Panc1 (cell line): ENCODE measurements around the gene ZNRF3. TPM values are rescaled to one million over a fixed set of nuclear protein-coding genes. Genes with fewer than 3 reads are reported as not detected.

Source experiments
- ATAC-seq: fragments of 200-7000 bp; cut with Tn5 transposase; 2 replicates; pipeline ENCODE4 v1.9.1; 2020; ENCODE audit warnings: mild to moderate bottlenecking, moderate library complexity
- BruUV-seq: library from RNA; stranded (reverse); fragments of 400-500 nt; replicated peaks from 2 replicates; lab custom pipeline; 2021; lab: Mats Ljungman, UMichigan
- CTCF ChIA-PET: fragments of 300-600 bp; sonication (Branson Sonifier 250); formaldehyde crosslinking; loops from one replicate; lab custom pipeline; 2022; ENCODE audit warnings: antibody characterized with exemption; lab: Charles Lee
- POLR2A ChIA-PET: fragments of 300-600 bp; sonication (Branson Sonifier 250); formaldehyde crosslinking; loops from one replicate; lab custom pipeline; 2022; ENCODE audit warnings: antibody characterized with exemption; lab: Charles Lee
- DNase-seq: peaks from one replicate; pipeline ENCODE4 v3.0.0-alpha.2; 2010; ENCODE audit warnings: low read depth, low spot score
- H3K27ac ChIP-seq: 2 replicates; pipeline ENCODE4 v1.5.1; 2011; ENCODE audit warnings: mild to moderate bottlenecking, low read length, inconsistent platforms
- H3K27me3 ChIP-seq: fragments of 200-500 bp; sonication (Bioruptor generic); 2 replicates; pipeline ENCODE4 v1.6.0; 2014; ENCODE audit warnings: low read length, inconsistent platforms; ENCODE audit not compliant: control insufficient read depth, insufficient read depth
- H3K36me3 ChIP-seq: fragments of 200-500 bp; sonication (Bioruptor generic); 2 replicates; pipeline ENCODE4 v1.5.1; 2014; ENCODE audit warnings: inconsistent platforms, mild to moderate bottlenecking, low read length, moderate library complexity; ENCODE audit not compliant: control insufficient read depth, insufficient read depth
- H3K4me1 ChIP-seq: 2 replicates; pipeline ENCODE4 v1.5.1; 2011; ENCODE audit warnings: inconsistent platforms, mild to moderate bottlenecking, low read length, moderate library complexity; ENCODE audit not compliant: control insufficient read depth, insufficient read depth
- H3K4me3 ChIP-seq, 2 experiments: 2 replicates each; pipeline ENCODE4 v1.5.1; 2011 to 2012; ENCODE audit warnings: low read depth in 2 of 2, low read length in 2 of 2, mild to moderate bottlenecking in 2 of 2, inconsistent platforms in 1 of 2, moderate library complexity in 1 of 2
- H3K9me3 ChIP-seq: fragments of 200-500 bp; sonication (Bioruptor generic); 2 replicates; pipeline ENCODE4 v1.5.1; 2014; ENCODE audit warnings: low read depth, mild to moderate bottlenecking, inconsistent platforms, low read length, moderate library complexity; ENCODE audit not compliant: control insufficient read depth, insufficient read depth
- CTCF ChIP-seq: fragments of 450-650 bp; IDR thresholded peaks from 2 replicates; pipeline ENCODE4 v1.5.1; 2017; ENCODE audit warnings: mild to moderate bottlenecking
- POLR2AphosphoS5 ChIP-seq: IDR thresholded peaks from 2 replicates; pipeline ENCODE4 v1.6.1; 2012; ENCODE audit warnings: mild to moderate bottlenecking, low read depth, low read length, moderate library complexity
- REST ChIP-seq, 2 experiments: IDR thresholded peaks; 2 replicates each; pipeline ENCODE4 v1.6.1; 2011 to 2012; ENCODE audit warnings: low read depth in 2 of 2, control low read depth in 1 of 2, low read length in 1 of 2, mild to moderate bottlenecking in 1 of 2, moderate library complexity in 1 of 2; ENCODE audit not compliant: insufficient read depth in 1 of 2
- SIN3A ChIP-seq: IDR thresholded peaks from 2 replicates; pipeline ENCODE4 v1.6.1; 2012; ENCODE audit warnings: low read depth, mild to moderate bottlenecking, low read length, moderate library complexity, borderline replicate concordance; ENCODE audit not compliant: insufficient read depth
- TCF7L2 ChIP-seq: IDR thresholded peaks from 2 replicates; pipeline ENCODE4 v1.6.1; 2011; ENCODE audit warnings: mild to moderate bottlenecking, low read depth, low read length, inconsistent platforms
- in situ Hi-C: cut with HindIII; loops from 2 replicates; pipeline ENCODE4 v1.10.0; 2016; ENCODE audit warnings: low sequenced_read_pairs, low pct_unique_long_range_greater_than_20kb
- intact Hi-C: fragments of 100-400 bp; cut with micrococcal nuclease; formaldehyde crosslinking; loops from one replicate; pipeline ENCODE4 v1.10.0; 2022; ENCODE audit not compliant: unreplicated experiment
- total RNA-seq: library from RNA; stranded (reverse); gene quantifications from one replicate; pipeline ENCODE4 v1.2.1, GENCODE V29; 2021; ENCODE audit not compliant: unreplicated experiment

The ZNRF3 gene
- total RNA-seq, 1 experiment from 2014 or later = 7.3 TPM

- intact Hi-C loops = no loop called here
- no peak for DNase-seq
- no peaks in the 10 kb centered on the region for H3K9me3 ChIP-seq
- H3K4me3 ChIP-seq = no peak overlapping the region
- in situ Hi-C loops = no loop called here
- H3K4me1 ChIP-seq = peaks cover 12% of the 10 kb centered on the region
- H3K27ac ChIP-seq = no peak overlapping the region
- no peak for TF ChIP-seq REST (IDR thresholded peaks at IDR 0.05; ENCODE audit: insufficient read depth in 1 of 2, low read depth in 2 of 2, low read length in 1 of 2)
- no TSS peak for BruUV-seq
- no peaks in the 10 kb centered on the region for H3K27me3 ChIP-seq
- POLR2A ChIA-PET = no interaction called here
- CTCF ChIA-PET = no interaction called here
- H3K36me3 ChIP-seq = no peaks in the 10 kb centered on the region
- no peak for ATAC-seq
Observed at GRCh38 chr22:28980326-28980725, 97.0 kb downstream of the ZNRF3 start.

- Histone ChIP-seq H3K36me3 (no peaks in the 10 kb centered on the region), H3K4me1 (peaks cover 7% of the 10 kb centered on the region), H3K27me3 (no peaks in the 10 kb centered on the region), H3K9me3 (no peaks in the 10 kb centered on the region), H3K27ac (no peak overlapping the region), H3K4me3 (no peak overlapping the region)
- in situ Hi-C loops (no loop called here), intact Hi-C loops (no loop called here)
- DNase-seq (no peak), ATAC-seq (no peak)
- ChIA-PET POLR2A (no interaction called here), CTCF (interaction anchor here (0.6 kb wide), 2 partner anchors 58 to 212 kb away, joined by 4 to 6 read pairs; no protein-coding TSS in a partner anchor)
- no TSS peak for BruUV-seq
- TF ChIP-seq REST (IDR thresholded peaks at IDR 0.05; ENCODE audit: insufficient read depth in 1 of 2, low read depth in 2 of 2, low read length in 1 of 2) (no peak), TCF7L2 (no peak), POLR2AphosphoS5 (no peak), CTCF (no peak), SIN3A (no peak)
Observed at GRCh38 chr22:28981818-28982499, 98.6 kb downstream of the ZNRF3 start.
